AG09319 (cell line): ENCODE results near the gene CPTP.

Source experiments
- DNase-seq: peaks from one replicate; pipeline ENCODE4 v3.0.0-alpha.2; 2010; ENCODE audit warnings: low read depth; ENCODE audit errors: extremely low read depth
- TF ChIP-seq, protein P1 (sequence below): IDR thresholded peaks from 2 replicates; pipeline ENCODE4 v1.5.1; 2011; ENCODE audit warnings: low read depth, mild to moderate bottlenecking, inconsistent platforms, low read length, moderate library complexity

The CPTP gene

DNA sequence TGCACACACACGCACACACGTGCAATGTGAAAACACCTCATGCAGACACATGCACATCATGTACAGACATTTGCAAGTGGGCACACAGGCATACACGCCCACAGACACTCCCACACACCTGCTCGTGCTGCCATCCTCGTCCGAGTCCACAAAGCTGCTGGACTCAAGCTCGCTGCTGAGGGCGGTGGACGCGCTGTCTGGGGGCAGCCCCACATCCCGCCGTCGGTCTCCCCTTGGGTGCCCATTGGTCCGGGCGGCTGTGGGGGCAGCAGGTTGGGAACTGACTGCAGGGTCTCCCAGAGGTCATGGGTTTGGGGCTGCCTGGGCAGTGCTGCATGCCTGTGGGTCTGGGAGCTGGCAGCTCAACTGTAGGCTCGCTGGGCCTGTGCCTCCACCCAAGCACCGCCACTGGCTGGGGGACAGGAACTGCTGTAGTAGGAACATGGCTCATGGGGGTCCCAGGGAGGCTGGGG is 17.0 kb downstream of the CPTP start:
- TF ChIP-seq, protein P1, sequence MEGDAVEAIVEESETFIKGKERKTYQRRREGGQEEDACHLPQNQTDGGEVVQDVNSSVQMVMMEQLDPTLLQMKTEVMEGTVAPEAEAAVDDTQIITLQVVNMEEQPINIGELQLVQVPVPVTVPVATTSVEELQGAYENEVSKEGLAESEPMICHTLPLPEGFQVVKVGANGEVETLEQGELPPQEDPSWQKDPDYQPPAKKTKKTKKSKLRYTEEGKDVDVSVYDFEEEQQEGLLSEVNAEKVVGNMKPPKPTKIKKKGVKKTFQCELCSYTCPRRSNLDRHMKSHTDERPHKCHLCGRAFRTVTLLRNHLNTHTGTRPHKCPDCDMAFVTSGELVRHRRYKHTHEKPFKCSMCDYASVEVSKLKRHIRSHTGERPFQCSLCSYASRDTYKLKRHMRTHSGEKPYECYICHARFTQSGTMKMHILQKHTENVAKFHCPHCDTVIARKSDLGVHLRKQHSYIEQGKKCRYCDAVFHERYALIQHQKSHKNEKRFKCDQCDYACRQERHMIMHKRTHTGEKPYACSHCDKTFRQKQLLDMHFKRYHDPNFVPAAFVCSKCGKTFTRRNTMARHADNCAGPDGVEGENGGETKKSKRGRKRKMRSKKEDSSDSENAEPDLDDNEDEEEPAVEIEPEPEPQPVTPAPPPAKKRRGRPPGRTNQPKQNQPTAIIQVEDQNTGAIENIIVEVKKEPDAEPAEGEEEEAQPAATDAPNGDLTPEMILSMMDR = no peak
- no peak for DNase-seq

DNA sequence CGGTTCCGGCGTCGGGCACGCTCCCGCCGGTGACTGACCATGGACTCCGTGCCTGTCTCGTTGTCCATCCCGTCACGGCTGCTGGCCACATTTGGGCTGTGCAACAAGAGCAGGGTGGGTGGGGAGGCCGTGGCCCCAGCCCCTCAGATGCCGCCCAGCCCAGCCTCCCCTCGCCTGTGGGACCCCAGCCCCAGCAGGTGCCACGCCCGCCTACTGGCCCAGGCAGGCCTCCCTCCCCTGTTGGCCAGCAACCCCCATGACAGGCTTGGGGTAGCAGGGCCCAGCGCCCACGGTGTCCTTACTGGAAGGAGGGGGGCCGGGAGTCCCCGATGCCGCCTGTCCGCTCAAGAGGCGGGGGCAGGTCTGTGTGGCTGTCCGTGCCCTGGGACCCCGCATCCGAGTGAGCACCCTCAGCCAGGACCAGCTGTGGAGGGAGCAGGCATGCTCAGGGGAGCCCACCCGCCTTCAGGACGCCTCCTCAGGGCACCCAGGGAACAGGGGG is 17.5 kb downstream of the CPTP start:
- no peak for DNase-seq
- TF ChIP-seq, protein P1 = no peak

DNA sequence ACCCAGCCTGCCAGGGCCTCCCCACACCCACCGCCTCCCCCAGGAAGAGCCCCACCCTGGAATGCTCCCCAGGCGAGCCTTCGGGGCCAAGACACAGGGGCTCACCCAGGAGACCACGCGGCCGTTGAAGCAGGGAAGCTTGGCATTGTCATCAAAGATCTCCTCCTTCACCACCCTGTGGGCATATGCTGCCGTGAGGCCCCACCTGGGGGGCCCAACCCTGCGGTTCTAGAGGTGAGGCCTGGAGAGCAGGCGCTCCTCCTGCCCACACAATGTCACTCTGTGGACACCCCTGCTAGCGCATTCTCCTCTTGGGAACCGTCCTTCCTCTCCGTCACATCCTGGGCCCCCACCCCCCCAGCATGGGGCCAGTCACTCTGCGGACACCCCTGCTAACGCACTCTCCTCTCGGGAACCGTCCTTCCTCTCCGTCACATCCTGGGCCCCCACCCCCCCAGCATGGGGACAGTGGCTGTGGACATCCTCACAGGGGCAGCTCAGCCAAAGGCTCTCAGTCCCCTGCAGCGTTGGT is 18.0 kb downstream of the CPTP start:
- no peak for DNase-seq
- TF ChIP-seq, protein P1 = no peak

- TF ChIP-seq, protein P1 = no peak
- DNase-seq = no peak
Measured at GRCh38 chr1:1343811-1344421, 19.3 kb downstream of the CPTP start.

DNA sequence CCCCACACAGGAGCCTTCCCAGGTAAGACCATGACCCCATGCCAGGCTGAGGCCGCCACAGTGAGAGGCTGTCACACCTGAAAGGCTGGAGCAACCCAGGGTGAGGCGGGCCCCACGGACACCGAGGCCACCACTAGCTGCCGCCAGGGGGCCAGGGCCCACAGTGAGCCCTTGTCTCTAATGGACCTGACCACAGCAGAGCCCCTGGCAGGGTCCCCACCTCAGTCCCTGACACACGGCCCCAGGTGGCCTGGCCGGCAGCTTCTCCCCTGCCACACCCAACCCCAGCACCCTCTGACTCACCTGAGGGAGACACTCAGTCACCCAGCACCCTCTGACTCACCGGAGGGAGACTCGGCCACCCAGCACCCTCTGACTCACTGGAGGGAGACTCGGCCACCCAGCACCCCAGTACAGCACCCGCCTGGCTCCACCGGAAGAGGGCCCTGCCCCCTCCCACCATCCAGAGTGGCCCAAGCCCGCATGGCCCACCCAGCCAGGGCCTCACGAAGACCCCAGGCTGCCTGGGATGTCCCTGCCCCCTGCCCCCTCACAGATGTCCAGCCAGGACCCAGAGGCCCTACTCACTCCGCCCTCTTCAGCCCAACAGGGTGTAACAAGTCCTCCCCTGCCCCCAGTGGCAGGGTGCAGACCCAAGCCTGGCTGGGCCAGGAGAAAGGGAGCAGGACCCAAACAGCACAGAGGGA is 20.2 kb downstream of the CPTP start:
- TF ChIP-seq, protein P1 = peak; percentile 32
- no peak for DNase-seq

GRCh38 chr1:1345384-1345783 is 20.8 kb downstream of the CPTP start:
- DNase-seq = no peak
- TF ChIP-seq, protein P1 = no peak
